GM23338 (cell line): ENCODE measurements around the gene CHRNA10. TPM values are rescaled to one million over a fixed set of nuclear protein-coding genes. Genes with fewer than 3 reads are reported as not detected.

Experiments
- ATAC-seq: fragments of 200-7000 bp; cut with Tn5 transposase; 3 replicates; pipeline ENCODE4 v1.9.1; 2020
- DNase-seq: peaks from one replicate; pipeline ENCODE4 v3.0.0-alpha.2; 2015; ENCODE audit warnings: low spot score
- H2AFZ ChIP-seq: fragments of 200-600 bp; sonication (generic); 2 replicates; pipeline ENCODE4 v1.8.0; 2016; ENCODE audit warnings: antibody characterized with exemption, mild to moderate bottlenecking, moderate library complexity
- H3F3A ChIP-seq: fragments of 200-600 bp; sonication (generic); replicated peaks from 2 replicates; pipeline ENCODE4 v1.8.0; 2017; ENCODE audit warnings: antibody characterized with exemption, mixed run types, low read depth
- H3K27ac ChIP-seq: fragments of 200-600 bp; sonication (generic); 2 replicates; pipeline ENCODE4 v1.6.1; 2016; ENCODE audit warnings: low read depth
- H3K27me3 ChIP-seq: fragments of 200-600 bp; sonication (generic); 2 replicates; pipeline ENCODE4 v1.8.0; 2016; ENCODE audit warnings: mild to moderate bottlenecking, mixed run types, moderate library complexity; ENCODE audit not compliant: insufficient read depth
- H3K36me3 ChIP-seq: fragments of 200-600 bp; sonication (generic); 2 replicates; pipeline ENCODE4 v1.8.0; 2016; ENCODE audit warnings: mild to moderate bottlenecking; ENCODE audit not compliant: insufficient read depth
- H3K4me1 ChIP-seq: fragments of 200-600 bp; sonication (generic); 2 replicates; pipeline ENCODE4 v1.8.0; 2016; ENCODE audit warnings: mild to moderate bottlenecking, moderate library complexity; ENCODE audit not compliant: insufficient read depth
- H3K4me2 ChIP-seq: fragments of 200-600 bp; sonication (generic); 2 replicates; pipeline ENCODE4 v1.7.1; 2017; ENCODE audit warnings: mixed run types
- H3K4me3 ChIP-seq: fragments of 200-600 bp; sonication (generic); 2 replicates; pipeline ENCODE4 v1.6.1; 2016; ENCODE audit warnings: mixed run types
- H3K79me2 ChIP-seq: fragments of 200-600 bp; sonication (generic); replicated peaks from 2 replicates; pipeline ENCODE4 v1.8.0; 2017; ENCODE audit warnings: mild to moderate bottlenecking; ENCODE audit not compliant: insufficient read depth
- H3K9me2 ChIP-seq: fragments of 200-600 bp; sonication (generic); 2 replicates; pipeline ENCODE4 v1.8.0; 2017; ENCODE audit not compliant: insufficient read depth
- H4K20me1 ChIP-seq: fragments of 200-600 bp; sonication (generic); replicated peaks from 2 replicates; pipeline ENCODE4 v1.8.0; 2017; ENCODE audit warnings: mild to moderate bottlenecking; ENCODE audit not compliant: insufficient read depth
- H3K27ac Mint-ChIP-seq: 2 replicates; pipeline ENCODE4 v1.8.0; 2020; ENCODE audit warnings: inconsistent platforms, mild to moderate bottlenecking, moderate library complexity, mixed read lengths
- H3K27me3 Mint-ChIP-seq: 3 replicates; pipeline ENCODE4 v1.8.0; 2022; ENCODE audit warnings: low read depth, mild to moderate bottlenecking, moderate library complexity, mixed read lengths, inconsistent platforms; ENCODE audit not compliant: insufficient read depth, poor library complexity
- H3K36me3 Mint-ChIP-seq: 3 replicates; pipeline ENCODE4 v1.8.0; 2021; ENCODE audit warnings: low read depth, mild to moderate bottlenecking, inconsistent platforms, moderate library complexity, mixed read lengths
- H3K4me1 Mint-ChIP-seq: 3 replicates; pipeline ENCODE4 v1.8.0; 2020; ENCODE audit warnings: mild to moderate bottlenecking, inconsistent platforms, mixed read lengths
- H3K4me3 Mint-ChIP-seq: 3 replicates; pipeline ENCODE4 v1.8.0; 2021; ENCODE audit warnings: moderate library complexity, mild to moderate bottlenecking, inconsistent platforms, mixed read lengths
- H3K9me3 Mint-ChIP-seq: 3 replicates; pipeline ENCODE4 v1.8.0; 2020; ENCODE audit warnings: moderate library complexity, mild to moderate bottlenecking, inconsistent platforms, mixed read lengths
- CREB1 ChIP-seq: fragments of 250-450 bp; sonication (Bioruptor Pico); IDR thresholded peaks from 2 replicates; pipeline ENCODE4 v1.5.0; 2020; ENCODE audit warnings: low read depth, mild to moderate bottlenecking, moderate library complexity
- ETS1 ChIP-seq: IDR thresholded peaks from 2 replicates; pipeline ENCODE4 v1.6.1; 2016; ENCODE audit warnings: antibody characterized with exemption
- EZH2 ChIP-seq: fragments of 200-600 bp; sonication (generic); IDR thresholded peaks from one replicate; pipeline ENCODE4 v1.8.0; 2017; ENCODE audit warnings: antibody characterized with exemption, mild to moderate bottlenecking, low read depth; ENCODE audit not compliant: unreplicated experiment
- STAT1 ChIP-seq: IDR thresholded peaks from one replicate; pipeline ENCODE4 v1.6.1; 2016; ENCODE audit warnings: antibody characterized with exemption; ENCODE audit not compliant: unreplicated experiment
- ZNF114 ChIP-seq: fragments of 250-450 bp; sonication (Bioruptor Pico); IDR thresholded peaks from 2 replicates; pipeline ENCODE4 v1.5.0; 2020; ENCODE audit warnings: mild to moderate bottlenecking, moderate library complexity
- ZNF331 ChIP-seq: fragments of 250-450 bp; sonication (Bioruptor Pico); IDR thresholded peaks from 2 replicates; pipeline ENCODE4 v1.5.0; 2020; ENCODE audit warnings: low read depth, mild to moderate bottlenecking, moderate library complexity
- polyA plus RNA-seq: library from polyadenylated mRNA; unstranded; fragments of >200 nt; fragmentation: Nextera tagmentation; extraction: Ambion mirVana; gene quantifications from 2 replicates; pipeline ENCODE4 v1.2.1, GENCODE V29; 2016
- total RNA-seq: library from RNA; depleted of rRNA; stranded (reverse); fragments of >200 nt; shearing (Covaris generic); gene quantifications from 2 replicates; pipeline ENCODE4 v1.2.3, GENCODE V29; 2014
- TF ChIP-seq, protein P1 (sequence below): fragments of 250-450 bp; sonication (Bioruptor Pico); IDR thresholded peaks from 2 replicates; pipeline ENCODE4 v1.5.0; 2020; ENCODE audit warnings: mild to moderate bottlenecking, moderate library complexity
- TF ChIP-seq, protein P2 (sequence below), 2 experiments: fragments of 200-600 bp in 1 of 2; sonication (generic) in 1 of 2; conservative IDR thresholded peaks; 2 replicates each; pipeline versions ENCODE4 v1.5.1 to v1.6.1; 2016 to 2017; ENCODE audit warnings: antibody characterized with exemption in 2 of 2, low read depth in 2 of 2, mild to moderate bottlenecking in 2 of 2, moderate library complexity in 1 of 2

Gene CHRNA10
- total and polyA plus RNA-seq, 2 experiments from 2014 or later = 0.45 to 1.5 TPM

DNA sequence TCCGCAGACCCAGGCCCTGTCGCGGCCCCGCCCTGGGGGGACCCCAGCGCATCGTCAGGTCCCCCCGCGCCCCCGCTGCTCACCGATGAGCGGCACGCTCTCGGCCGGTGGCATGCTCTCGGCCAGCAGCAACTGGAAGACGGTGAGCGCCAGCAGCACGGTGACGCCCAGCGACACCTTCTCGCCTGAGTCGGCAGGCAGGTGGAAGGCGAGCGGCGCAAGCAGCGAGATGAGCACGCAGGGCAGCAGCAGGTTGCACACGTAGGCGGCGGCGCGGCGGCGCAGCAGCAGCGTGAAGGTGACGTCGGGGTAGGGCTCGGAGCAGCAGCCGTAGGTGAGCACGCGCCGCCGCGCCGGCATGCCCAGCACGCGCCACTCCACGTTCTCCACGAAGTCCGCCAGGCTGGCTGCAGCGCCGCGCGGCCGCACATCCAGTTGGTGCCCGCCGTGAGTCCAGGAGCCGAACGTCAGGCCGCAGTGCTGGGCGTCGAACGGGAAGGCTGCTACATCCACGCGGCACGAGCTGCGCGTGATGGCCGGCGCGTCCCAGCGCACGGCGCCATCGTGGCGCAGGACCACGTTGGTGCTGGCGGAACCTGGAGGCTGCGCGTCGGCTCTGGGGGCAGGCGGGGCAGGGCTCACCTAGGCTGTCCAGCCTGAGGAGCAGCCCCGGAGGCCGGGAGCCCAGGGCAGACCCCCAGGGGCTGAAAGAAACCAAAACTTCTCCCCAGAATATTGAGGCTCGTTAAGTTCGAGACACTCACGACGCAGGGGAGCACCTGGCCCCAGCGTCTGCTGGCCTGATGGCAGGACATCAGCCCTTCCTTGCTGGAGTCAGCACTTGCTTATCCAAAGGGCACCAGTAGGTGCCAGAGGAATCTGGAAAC, 3.8 kb downstream of the CHRNA10 start:
- H3K9me2 ChIP-seq = peaks cover 4% of the 10 kb centered on the region; the same call in 1 of the 2 replicates
- H3K36me3 Mint-ChIP-seq = peaks cover 30% of the 10 kb centered on the region
- H3K4me2 ChIP-seq = no peak overlapping the region
- H3K27me3 ChIP-seq = no peaks in the 10 kb centered on the region
- H2AFZ ChIP-seq = no peak overlapping the region
- DNase-seq (no peak), ATAC-seq (no peak)
- no peaks in the 10 kb centered on the region for H3K36me3 ChIP-seq
- H3K27me3 Mint-ChIP-seq = peaks cover 4% of the 10 kb centered on the region
- no peak overlapping the region for H3K4me3 Mint-ChIP-seq
- no peaks in the 10 kb centered on the region for H4K20me1 ChIP-seq
- no peak overlapping the region for H3K27ac ChIP-seq
- no peaks in the 10 kb centered on the region for H3K79me2 ChIP-seq
- no peak overlapping the region for H3K4me3 ChIP-seq
- no peaks in the 10 kb centered on the region for H3F3A ChIP-seq
- no peak overlapping the region for H3K27ac Mint-ChIP-seq
- TF ChIP-seq STAT1 = no peak
- TF ChIP-seq ZNF331 = no peak
- TF ChIP-seq CREB1 = no peak
- no peak for TF ChIP-seq EZH2
- H3K9me3 Mint-ChIP-seq = no peaks in the 10 kb centered on the region
- H3K4me1 ChIP-seq = no peaks in the 10 kb centered on the region
- H3K4me1 Mint-ChIP-seq = peaks cover 8% of the 10 kb centered on the region

DNA sequence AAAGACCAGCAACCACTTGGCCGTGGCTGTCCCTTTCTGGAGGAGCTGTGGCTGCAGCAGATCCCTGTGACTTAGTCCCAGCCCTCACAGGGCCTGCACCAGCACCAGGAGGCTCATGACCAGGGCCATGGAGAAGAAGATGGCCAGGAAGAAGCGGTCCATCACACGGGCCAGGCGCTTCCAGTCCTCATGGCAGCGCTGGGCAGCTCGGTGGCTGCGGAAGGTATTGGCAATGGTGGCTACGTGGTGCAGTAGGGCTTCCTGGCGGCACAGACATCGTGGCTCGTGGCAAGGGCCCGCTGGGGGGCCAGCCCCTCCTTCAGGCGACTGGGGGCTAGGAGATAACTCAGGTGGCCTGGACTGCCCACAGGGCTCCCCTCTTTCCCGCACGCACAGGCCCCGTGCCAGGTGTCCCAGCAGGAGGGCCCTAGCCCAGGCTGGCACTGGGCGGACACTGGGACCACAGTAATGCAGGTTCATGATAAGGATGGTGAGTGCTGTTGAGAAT, 5.1 kb downstream of the CHRNA10 start:
- H3K4me3 Mint-ChIP-seq = no peak overlapping the region
- Histone ChIP-seq H3K9me2 (peaks cover 4% of the 10 kb centered on the region; the same call in 1 of the 2 replicates), H3K4me1 (no peaks in the 10 kb centered on the region), H3K27ac (no peak overlapping the region), H2AFZ (no peak overlapping the region), H3K27me3 (no peaks in the 10 kb centered on the region), H4K20me1 (no peaks in the 10 kb centered on the region), H3K4me3 (no peak overlapping the region), H3F3A (no peaks in the 10 kb centered on the region), H3K79me2 (no peaks in the 10 kb centered on the region), H3K4me2 (no peak overlapping the region), H3K36me3 (no peaks in the 10 kb centered on the region)
- H3K27ac Mint-ChIP-seq = no peak overlapping the region
- H3K9me3 Mint-ChIP-seq = no peaks in the 10 kb centered on the region
- peaks cover 8% of the 10 kb centered on the region for H3K27me3 Mint-ChIP-seq
- no peak for ATAC-seq
- H3K4me1 Mint-ChIP-seq = no peaks in the 10 kb centered on the region; the same call in 2 of the 3 replicates
- peaks cover 28% of the 10 kb centered on the region for H3K36me3 Mint-ChIP-seq
- DNase-seq = no peak
- TF ChIP-seq CREB1 (no peak), ZNF331 (no peak), EZH2 (no peak), ZNF114 (CRISPR knock-in tag) (no peak), STAT1 (no peak), ETS1 (no peak)
- TF ChIP-seq, protein P1, sequence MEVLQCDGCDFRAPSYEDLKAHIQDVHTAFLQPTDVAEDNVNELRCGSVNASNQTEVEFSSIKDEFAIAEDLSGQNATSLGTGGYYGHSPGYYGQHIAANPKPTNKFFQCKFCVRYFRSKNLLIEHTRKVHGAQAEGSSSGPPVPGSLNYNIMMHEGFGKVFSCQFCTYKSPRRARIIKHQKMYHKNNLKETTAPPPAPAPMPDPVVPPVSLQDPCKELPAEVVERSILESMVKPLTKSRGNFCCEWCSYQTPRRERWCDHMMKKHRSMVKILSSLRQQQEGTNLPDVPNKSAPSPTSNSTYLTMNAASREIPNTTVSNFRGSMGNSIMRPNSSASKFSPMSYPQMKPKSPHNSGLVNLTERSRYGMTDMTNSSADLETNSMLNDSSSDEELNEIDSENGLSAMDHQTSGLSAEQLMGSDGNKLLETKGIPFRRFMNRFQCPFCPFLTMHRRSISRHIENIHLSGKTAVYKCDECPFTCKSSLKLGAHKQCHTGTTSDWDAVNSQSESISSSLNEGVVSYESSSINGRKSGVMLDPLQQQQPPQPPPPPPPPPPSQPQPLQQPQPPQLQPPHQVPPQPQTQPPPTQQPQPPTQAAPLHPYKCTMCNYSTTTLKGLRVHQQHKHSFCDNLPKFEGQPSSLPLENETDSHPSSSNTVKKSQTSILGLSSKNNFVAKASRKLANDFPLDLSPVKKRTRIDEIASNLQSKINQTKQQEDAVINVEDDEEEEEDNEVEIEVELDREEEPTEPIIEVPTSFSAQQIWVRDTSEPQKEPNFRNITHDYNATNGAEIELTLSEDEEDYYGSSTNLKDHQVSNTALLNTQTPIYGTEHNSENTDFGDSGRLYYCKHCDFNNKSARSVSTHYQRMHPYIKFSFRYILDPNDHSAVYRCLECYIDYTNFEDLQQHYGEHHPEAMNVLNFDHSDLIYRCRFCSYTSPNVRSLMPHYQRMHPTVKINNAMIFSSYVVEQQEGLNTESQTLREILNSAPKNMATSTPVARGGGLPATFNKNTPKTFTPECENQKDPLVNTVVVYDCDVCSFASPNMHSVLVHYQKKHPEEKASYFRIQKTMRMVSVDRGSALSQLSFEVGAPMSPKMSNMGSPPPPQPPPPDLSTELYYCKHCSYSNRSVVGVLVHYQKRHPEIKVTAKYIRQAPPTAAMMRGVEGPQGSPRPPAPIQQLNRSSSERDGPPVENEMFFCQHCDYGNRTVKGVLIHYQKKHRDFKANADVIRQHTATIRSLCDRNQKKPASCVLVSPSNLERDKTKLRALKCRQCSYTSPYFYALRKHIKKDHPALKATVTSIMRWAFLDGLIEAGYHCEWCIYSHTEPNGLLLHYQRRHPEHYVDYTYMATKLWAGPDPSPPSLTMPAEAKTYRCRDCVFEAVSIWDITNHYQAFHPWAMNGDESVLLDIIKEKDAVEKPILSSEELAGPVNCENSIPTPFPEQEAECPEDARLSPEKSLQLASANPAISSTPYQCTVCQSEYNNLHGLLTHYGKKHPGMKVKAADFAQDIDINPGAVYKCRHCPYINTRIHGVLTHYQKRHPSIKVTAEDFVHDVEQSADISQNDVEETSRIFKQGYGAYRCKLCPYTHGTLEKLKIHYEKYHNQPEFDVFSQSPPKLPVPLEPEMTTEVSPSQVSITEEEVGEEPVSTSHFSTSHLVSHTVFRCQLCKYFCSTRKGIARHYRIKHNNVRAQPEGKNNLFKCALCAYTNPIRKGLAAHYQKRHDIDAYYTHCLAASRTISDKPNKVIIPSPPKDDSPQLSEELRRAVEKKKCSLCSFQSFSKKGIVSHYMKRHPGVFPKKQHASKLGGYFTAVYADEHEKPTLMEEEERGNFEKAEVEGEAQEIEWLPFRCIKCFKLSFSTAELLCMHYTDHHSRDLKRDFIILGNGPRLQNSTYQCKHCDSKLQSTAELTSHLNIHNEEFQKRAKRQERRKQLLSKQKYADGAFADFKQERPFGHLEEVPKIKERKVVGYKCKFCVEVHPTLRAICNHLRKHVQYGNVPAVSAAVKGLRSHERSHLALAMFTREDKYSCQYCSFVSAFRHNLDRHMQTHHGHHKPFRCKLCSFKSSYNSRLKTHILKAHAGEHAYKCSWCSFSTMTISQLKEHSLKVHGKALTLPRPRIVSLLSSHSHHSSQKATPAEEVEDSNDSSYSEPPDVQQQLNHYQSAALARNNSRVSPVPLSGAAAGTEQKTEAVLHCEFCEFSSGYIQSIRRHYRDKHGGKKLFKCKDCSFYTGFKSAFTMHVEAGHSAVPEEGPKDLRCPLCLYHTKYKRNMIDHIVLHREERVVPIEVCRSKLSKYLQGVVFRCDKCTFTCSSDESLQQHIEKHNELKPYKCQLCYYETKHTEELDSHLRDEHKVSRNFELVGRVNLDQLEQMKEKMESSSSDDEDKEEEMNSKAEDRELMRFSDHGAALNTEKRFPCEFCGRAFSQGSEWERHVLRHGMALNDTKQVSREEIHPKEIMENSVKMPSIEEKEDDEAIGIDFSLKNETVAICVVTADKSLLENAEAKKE (CRISPR knock-in tag) = no peak
- TF ChIP-seq, protein P2, sequence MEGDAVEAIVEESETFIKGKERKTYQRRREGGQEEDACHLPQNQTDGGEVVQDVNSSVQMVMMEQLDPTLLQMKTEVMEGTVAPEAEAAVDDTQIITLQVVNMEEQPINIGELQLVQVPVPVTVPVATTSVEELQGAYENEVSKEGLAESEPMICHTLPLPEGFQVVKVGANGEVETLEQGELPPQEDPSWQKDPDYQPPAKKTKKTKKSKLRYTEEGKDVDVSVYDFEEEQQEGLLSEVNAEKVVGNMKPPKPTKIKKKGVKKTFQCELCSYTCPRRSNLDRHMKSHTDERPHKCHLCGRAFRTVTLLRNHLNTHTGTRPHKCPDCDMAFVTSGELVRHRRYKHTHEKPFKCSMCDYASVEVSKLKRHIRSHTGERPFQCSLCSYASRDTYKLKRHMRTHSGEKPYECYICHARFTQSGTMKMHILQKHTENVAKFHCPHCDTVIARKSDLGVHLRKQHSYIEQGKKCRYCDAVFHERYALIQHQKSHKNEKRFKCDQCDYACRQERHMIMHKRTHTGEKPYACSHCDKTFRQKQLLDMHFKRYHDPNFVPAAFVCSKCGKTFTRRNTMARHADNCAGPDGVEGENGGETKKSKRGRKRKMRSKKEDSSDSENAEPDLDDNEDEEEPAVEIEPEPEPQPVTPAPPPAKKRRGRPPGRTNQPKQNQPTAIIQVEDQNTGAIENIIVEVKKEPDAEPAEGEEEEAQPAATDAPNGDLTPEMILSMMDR (conservative IDR thresholded peaks at IDR 0.05; ENCODE audit: low read depth in 2 of 2) = no peak
